GM19372 (cell line): ENCODE results near the gene ARPC4.
"Not testable (repeated sequence)": the region's sequence is repeated elsewhere in the genome, so short reads cannot be mapped to it uniquely, and the experiment has no call there.

ENCODE experiments used
- ATAC-seq: cut with Tn5 transposase; IDR thresholded peaks from one replicate; pipeline ENCODE4 v1.9.1; 2021; ENCODE audit warnings: mild to moderate bottlenecking, low read depth, moderate library complexity; ENCODE audit not compliant: unreplicated experiment

The ARPC4 gene

DNA sequence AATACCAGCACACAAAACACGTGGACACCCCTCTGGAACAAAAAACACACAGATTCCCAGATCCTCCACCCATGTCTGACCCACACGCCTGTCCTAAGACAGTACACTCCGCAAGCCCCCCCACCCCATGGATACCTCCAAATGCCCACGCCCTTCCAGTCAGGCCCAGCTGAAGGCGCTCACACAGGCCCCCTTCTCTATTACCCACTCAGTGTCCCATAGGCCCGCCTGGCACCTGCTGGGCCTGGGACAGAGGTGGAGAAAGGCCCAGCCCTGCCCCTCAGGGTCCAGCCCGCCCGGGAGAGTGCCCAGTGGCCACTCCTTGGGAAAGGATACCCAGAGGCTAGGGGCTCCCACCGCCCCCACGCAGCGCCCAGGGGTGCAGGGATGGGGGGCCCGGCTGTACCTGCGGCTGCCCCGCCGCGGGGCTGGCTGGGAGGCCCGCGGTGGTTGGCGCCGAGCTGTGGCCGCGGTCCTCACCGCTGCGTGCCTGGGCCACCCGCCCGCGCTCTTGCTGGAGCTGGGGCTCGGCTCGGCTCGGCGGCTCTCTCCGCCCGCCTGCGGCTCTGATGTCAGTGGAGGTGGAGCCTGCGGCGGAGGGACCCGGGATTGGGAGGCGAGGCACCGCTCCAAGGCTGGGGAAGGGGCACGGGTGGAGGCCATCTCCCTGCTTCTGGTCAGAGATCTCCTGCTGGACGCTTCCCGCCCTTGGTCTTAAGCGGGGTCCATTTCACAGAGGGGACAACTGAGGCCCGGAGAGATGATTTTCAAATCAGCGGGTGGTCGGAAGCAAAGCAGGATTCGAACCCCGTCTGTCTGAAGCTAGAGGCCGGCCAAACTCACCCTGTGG, 23.2 kb upstream of the ARPC4 start, which contains the start of gene CAMK1:
TSS of gene CAMK1 (minus strand) at position 522 of the 850 bp plus-strand sequence. CDS start 2,198 bp downstream, outside the sequence.
- no peak for ATAC-seq

DNA sequence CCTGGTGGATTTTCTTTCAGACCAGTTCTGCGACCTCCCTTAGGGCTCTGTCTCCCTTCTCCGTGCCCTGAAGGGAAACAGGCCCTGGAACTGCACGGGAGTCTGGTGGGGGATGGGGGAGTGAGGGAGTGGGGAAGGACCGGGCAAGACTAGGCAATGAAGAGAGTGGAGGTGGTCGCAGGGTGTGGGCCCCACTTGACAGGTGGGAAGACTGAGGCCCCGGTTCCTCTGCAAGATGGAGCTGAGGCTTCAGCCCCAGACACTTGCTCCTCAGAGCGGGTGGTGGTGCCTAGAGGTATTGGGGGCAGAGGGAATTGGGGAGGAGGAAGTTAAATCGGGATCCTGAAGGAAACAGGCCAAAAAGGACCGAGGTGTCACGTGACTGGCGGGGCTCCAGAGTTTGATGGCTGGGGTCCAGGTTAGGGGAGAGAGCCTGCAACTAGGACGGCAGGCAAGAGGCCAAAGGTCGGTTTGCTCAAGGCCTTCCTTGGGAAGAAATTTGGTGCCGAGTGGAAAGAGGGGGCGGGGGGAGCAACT, 22.5 kb upstream of the ARPC4 start:
- ATAC-seq = no peak

DNA sequence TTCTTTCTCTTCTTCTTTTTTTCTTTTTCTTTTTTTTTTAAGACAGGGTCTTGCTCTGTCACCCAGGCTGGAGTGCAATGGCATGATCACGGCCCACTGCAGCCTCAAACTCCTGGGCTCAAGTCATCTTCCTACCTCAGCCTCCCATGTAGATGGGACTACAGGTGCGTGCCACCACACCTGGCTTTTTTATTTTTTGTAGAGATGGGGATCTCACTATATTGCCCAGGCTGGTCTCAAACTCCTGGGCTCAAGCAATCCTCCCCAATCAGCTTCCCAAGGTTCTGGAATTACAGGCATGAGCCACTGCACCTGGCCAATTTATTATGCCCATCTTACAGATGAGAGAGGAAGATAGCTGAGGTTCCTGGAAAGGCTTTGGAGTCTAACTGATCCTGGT, 21.9 kb upstream of the ARPC4 start:
- ATAC-seq = not testable (repeated sequence)

DNA sequence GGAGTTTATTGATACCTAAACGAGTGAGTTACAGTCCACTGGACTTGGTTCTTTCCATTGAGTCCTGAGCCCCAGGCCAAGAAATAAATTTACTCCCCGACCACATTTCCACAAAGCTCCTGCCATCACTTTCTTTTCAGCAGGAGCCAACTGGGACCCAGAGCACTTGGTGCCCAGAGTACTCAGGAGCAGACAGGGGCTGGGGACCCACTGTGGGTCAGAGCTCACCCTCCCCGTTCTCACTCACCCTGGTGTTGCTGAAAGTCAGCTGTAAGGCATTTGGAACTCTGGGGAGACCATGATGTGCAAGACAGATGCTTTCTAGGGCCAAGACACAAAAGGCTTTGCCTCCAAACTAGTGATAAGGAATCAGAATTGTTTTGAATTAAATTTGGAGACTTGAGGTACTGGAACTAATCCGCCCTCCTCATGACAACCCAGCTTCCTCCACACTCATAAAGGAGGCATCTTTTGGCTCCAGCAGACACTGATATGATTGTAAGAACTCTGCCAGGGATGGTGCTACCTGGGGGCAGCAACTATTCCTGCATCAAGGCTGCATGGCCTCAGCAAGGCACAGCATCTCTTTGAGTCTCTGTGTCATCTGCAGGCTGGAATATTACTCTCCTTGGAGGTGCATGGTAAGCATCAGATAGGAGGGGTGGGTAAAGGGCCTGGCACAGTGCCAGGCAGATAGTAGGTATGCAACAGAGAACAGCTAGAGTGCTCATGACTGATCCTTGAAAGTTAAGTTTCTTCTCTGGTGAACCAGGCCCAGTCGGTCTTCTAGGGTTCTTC, 15.8 kb upstream of the ARPC4 start:
- no peak for ATAC-seq

DNA sequence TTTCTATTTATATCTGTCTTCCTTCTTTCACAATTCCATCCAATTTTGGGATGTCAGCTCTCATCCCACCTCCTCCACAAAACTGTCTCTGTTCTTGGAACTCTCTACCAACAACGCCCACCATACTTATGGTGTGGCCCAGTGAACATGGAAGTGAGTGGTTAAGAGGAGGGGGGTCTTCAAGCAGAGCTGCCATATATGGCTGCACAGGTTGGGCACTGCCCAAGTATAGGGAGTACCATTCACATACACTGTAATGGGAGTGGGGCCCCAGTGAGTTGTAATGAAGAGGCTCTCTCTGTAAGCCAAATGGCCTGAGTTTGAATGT, 15.2 kb upstream of the ARPC4 start:
- ATAC-seq = no peak

DNA sequence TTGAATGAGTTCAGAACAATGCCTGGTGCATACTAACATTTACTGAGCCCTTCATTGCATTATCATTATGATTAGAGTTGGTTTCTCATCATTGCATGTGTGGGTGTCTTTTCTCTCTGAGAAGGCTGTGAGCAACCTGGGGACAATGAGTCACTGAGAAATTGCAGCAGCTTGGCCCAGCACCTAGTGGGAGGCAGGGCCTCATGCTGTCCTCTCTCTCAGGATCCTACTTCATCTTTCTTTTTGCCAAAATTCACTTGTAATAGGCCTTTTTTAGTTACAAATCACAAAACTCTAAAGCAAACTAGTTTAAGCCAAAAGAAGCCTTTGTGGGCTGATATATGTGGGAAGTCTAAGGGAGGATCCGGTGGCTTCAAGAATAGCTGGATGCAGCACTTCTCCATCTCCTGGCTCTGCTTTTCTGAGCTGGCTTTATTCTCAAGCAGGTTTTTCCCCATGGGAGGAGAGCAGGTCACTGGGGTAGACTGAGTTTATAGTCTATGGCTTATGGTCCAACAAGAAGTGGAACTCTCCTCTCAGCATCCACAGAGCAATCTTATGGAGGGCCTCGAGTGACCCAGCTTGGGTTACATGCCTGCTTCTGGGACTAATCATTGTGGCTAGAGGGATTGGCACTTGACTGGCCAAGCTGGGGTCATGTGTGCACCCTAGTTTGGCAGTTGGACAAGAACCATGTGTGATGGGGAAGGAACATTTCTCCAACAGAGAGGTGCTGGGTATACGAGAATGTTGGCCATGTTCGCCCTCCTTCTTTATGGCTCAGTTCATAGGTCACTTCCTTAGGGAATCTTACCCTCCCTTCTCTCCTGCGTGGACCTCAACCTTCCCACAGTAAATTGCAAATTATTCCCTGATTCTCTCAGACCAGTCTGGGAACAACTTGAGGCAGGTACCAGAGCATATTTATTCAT, 14.5 kb upstream of the ARPC4 start:
- ATAC-seq = no peak

DNA sequence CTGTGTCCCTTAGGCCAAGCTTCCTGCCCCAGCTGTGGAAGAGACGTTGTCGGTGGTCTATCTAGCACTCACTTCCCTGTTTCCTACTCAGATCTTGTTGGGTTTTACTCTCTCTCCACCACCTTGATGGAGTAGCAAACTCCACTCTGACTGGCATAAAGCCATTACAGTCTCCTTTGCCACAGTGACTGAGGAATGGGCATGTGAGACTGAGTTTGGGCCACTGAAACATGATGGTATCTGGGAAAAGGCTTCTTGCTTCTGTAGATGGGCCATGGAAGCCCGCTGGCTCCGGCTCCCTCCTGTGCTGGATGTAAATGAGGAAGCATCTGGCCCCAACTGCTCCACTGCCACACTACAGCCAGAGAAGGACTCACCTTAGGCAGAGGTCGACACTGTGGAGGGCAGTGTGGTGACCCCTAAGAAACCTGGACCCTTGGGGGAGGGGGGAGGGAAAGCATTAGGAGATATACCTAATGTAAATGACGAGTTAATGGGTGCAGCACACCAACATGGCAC, 13.7 kb upstream of the ARPC4 start:
- no peak for ATAC-seq

DNA sequence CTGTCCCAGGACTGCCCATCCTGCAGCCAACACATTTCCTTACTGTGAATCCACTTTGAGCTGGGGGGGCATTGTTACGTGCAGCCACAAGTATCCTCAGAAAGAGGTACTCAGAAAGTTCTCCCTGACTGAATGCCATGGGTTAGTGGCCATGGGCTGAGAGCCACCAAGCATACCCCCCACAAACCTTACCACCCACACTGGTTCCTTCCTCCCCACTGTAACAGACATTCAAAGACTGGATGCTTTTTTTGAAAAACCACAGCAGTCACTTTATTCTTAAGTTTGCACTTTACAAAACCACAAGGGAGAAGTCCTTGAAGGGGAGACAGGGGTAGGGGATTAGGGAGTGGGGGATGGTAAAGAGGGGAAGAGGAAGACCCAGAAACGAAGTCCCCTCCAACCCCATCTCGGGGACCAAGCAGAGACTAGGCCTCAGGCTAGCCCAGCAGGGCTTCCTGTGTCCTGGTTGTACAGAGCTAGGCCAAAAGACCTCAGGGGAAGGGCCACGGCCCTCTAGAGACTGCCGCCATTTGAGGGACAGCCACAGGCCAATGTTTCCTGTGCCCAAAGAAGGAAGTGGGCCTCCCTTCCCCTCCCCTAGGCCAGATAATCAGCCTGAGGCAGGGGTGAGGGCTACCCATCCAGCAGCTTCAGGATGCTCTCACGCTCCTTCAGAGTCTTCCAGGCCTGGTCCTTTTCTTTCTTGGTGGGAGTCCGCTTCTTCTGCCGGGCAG, 13.0 kb upstream of the ARPC4 start:
- peak; percentile 71 for ATAC-seq

DNA sequence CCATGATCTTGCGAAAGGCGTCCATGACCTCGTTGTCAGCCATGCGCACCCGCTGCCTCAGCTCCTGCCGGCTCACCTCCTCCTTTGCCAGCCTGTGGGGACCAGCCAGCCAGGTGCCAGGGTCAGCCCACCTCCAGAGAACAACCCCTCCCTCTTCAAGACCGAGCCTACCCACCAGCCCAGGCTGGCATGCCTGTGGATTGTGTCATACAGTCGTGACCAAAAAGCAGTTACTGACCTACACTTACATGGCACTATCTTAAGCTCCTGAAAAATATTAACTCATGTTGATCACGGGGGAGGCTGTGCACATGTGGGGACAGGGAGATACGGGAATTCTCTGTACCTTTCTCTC, 12.4 kb upstream of the ARPC4 start:
- ATAC-seq = no peak

DNA sequence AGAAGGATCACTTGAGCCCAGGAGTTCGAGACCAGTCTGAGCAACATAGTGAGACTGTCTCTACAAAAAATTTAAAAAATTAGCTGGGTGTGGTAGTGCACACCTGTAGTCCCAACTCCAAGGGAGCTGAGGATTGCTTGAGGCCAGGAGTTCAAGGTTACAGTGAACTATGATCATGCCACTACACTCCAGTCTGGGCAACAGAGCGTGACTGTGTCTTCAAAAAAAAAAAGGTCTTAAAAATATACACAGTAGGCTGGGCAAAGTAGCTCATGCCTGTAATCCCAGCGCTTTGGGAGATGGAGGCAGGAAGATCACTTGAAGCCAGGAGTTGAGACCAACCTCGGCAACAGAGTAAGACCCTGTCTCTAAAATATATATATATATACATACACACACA, 12.0 kb upstream of the ARPC4 start:
- ATAC-seq = no peak

DNA sequence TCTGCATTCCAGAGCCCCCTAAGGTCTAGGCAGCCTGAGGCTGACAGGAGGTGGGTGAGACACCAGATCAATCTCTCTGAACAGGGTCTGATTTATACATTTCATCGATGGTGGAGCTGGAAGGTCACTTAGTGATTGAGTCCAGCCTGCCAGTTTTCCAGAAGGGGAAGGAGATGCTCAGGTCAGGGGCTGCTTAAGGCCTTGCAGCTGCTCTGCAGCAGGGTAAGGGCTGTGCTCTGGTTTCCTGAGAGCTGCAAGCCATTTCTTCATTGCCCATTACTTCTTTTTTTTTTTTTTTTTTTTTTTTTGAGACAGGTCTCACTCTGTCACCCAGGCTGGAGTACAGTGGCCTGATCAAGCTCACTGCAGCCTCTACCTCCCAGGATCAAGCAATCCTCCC, 11.3 kb upstream of the ARPC4 start:
- no peak for ATAC-seq

DNA sequence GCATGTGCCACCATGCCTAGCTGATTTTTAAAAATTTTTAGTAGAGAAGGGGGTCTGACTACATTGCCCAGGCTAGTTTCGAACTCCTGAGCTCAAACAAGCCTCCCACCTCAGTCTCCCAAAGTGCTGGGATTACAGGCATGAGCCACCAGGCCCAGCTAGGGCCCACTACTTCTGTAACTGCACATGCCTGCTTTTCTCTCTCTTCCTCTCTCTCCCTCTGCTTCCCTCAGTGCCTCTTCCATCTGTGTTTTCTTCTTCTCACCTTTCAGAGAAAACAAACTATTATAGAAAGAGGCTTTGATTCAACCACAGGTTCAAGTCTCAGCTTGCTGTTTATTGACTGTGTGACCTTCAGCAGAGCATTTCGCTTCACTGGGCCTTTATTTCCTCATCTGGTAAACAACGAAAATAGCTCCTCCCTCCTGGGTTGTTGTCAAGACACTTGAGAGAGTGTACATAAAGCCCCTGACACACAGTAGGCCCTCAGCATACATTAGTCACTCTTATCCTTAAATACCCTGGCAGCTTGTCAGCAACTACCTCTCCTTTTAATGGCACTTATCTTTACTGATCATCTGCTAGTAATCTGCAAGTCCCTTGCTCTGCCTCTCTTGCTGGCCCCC, 10.8 kb upstream of the ARPC4 start:
- no peak for ATAC-seq

DNA sequence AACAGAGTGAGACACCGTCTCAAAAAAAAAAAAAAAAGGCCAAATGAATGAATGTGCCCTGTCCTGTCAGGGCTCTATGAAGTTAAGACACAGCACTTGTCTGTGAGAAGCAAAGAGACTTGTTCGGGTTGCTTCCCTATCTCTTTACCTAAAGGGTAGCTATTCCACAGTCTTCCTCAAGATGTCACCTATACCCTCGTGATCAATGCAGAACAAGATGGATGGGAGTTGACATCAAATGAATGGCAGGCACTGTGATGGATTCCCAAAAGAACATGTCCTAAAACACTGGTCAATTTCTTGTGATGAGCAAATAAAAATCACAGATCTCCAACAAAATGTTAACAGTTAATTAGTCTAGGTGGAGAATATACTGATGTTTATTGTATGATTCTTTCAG, 10.1 kb upstream of the ARPC4 start:
- ATAC-seq = no peak

DNA sequence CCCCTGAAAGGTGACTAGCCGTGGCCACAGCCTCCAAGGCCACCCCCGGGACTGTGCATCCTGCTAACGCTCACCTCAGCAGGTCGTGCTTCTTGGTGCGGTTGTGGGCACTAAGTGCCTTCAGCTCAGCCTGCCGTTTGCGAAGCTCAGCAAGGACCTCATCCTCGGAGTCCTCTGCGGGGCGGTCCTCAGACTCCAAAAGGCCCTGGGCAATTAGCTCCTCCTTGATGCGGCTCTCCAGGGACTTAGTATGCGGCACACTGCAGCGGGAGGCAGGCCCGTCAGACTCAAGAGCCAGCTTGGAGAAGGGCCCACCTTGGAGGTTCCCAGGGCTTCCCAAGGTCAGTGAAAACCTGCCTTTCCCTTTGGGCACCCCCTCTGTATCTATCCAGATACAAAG, 8.9 kb upstream of the ARPC4 start:
- no peak for ATAC-seq

DNA sequence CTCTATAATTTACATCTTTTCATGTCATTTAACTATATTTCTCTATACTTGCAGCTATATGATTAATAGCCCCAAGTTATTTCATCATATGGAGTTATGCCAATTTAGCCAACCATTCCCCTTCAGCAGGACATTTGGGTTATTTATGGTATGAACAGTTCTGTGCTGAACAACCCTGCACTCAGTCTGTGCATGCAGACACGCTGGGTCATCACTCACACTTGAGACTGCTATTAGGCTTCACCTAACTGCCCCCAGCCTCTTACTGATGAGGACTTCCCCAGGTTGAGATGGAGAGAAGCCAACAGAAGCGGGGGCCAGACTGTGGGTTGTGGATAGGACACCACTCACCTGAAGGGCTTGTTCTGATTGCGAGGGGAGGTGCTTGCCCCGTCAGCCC, 7.9 kb upstream of the ARPC4 start:
- no peak for ATAC-seq

DNA sequence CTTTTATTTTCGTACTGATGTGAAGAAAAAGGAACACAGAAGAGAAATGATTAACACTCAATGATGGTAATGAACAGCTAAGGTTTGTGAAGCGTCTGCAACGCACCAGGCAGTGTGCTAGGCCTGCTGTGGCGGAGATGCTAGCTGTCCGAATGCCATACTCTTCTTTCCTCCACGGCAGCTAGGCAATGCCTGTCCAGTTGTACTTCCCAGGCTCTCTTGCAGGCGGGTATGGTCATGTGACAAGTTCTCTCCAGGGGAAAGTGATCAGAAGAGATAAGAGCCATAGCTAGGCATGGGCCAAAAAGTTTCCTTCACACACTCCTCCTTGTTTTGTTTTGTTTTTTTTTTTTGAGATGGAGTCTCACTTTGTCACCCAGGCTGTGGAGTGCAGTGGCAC, 7.3 kb upstream of the ARPC4 start:
- no peak for ATAC-seq

DNA sequence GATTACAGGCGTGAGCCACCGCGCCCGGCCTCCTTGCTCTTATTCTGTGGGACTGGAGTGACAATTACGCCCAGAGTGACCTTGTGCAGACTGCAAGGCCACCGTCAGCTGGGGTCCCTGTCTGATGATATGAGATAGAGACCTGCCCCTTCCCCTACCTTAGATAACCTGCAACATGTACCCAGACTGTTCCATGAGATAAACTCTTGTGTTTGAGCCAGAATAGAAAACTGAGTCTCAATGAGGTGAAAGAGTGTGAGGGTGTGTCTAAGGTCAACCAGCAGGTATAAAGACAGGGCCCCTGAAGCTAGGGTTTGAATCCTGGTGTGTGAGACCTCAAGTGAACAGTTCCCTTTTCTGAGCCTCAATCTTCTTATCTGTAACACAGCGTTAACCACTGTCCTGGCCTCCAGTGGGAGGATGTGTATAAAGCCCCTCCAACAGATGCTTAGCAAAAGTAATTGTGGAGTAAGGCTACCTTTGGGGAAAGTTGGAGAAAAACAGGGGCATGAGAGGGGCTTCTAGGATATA, 6.6 kb upstream of the ARPC4 start:
- ATAC-seq = no peak

DNA sequence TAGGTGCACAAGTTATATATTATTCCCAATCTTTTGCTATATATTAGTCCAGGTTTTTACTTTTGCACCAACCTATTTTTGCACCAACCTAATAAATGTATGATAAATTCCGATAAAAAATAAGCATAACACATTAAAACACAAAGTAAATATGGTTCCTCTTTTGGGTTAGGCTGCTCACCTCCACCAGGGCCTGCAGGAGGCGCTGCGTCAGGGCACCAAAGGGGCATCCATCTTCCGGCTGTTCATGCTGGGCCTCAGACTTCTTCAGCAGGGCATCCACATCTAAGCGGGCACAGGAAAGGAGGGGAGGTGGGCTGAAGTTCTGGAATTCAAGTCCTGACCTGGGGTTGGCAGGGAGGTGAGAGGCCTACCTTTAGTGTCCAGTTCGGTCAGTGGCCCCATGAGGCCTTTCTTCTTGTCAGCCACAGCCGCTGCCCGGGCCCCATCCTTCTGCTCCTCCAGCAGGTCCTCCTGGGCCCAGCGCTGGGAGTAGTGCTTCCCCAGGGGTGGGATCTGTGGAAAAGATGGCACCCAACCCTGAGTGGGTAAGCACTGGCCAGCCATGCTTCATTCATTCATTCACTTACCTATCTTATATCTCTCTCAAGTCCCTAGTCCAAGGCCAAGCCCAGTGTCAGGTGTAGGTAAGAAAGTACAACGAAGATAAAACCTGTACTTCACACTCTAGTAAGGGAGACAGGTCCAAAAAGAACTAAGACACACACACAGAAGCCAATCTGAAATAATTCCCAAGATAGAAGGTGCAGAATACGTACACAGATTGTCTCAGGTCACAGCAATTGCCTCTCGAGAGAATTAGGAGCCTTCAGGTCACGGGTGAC, 5.8 kb upstream of the ARPC4 start:
- ATAC-seq = no peak
